Right atrium auricular region (tissue), 2 donors: ENCODE results near the gene OGFR. TPM values are rescaled to one million over a fixed set of nuclear protein-coding genes. Genes with fewer than 3 reads are reported as not detected.

Experiments used
- DNase-seq: peaks from one replicate; pipeline ENCODE4 v3.0.0-alpha.2; 2019; ENCODE audit warnings: low spot score
- H3K27ac ChIP-seq, 2 donors: fragments of 200-600 bp; sonication (generic); 1 replicate in 1 of 2; 2 replicates in 1 of 2; pipeline ENCODE4 v1.5.1; 2016 to 2019
- H3K27me3 ChIP-seq, 2 donors: fragments of 200-600 bp; sonication (generic); one replicate each; pipeline versions ENCODE4 v1.5.1 to v1.6.0; 2017 to 2019
- H3K36me3 ChIP-seq: fragments of 200-600 bp; sonication (generic); one replicate; pipeline ENCODE4 v1.5.1; 2016
- H3K4me1 ChIP-seq, 2 donors: fragments of 200-600 bp; sonication (generic); one replicate each; pipeline versions ENCODE4 v1.5.1 to v1.6.0; 2017 to 2019
- H3K4me3 ChIP-seq, 2 donors: fragments of 200-600 bp; sonication (generic); 1 replicate in 1 of 2; 2 replicates in 1 of 2; pipeline ENCODE4 v1.5.1; 2017 to 2019; ENCODE audit warnings: mild to moderate bottlenecking in 1 of 2, moderate library complexity in 1 of 2
- H3K9me3 ChIP-seq, 2 donors: fragments of 200-600 bp; sonication (generic); one replicate each; pipeline ENCODE4 v1.5.1; 2019
- CTCF ChIP-seq, 2 donors: fragments of 200-600 bp; sonication (generic); IDR thresholded peaks; one replicate each; pipeline ENCODE4 v1.5.1; 2019; ENCODE audit warnings: antibody characterized with exemption in 2 of 2
- total RNA-seq, 2 donors: library from RNA; depleted of rRNA; stranded (reverse); fragments of >200 nt; gene quantifications; one replicate each; pipeline ENCODE4 v1.1.0, GENCODE V29; 2016

Gene OGFR
- total RNA-seq, 2 donors from 2014 or later, result 17.3 to 31.2 TPM

GRCh38 chr20:62777528-62777830 lies 27.2 kb upstream of the OGFR start:
- Histone ChIP-seq H3K4me1 (no peaks in the 10 kb centered on the region), H3K36me3 (no peaks in the 10 kb centered on the region), H3K4me3 (no peak overlapping the region), H3K27ac (no peak overlapping the region), H3K9me3 (no peaks in the 10 kb centered on the region), H3K27me3 (no peaks in the 10 kb centered on the region)
- TF ChIP-seq CTCF (IDR thresholded peaks at IDR 0.05), result no peak
- DNase-seq, result no peak

- no peak for TF ChIP-seq CTCF (IDR thresholded peaks at IDR 0.05)
- H3K4me1 ChIP-seq, result no peaks in the 10 kb centered on the region
- no peaks in the 10 kb centered on the region for H3K36me3 ChIP-seq
- H3K27me3 ChIP-seq, result no peaks in the 10 kb centered on the region
- no peak for DNase-seq
- H3K4me3 ChIP-seq, result no peak overlapping the region
- H3K27ac ChIP-seq, result no peak overlapping the region
- H3K9me3 ChIP-seq, result no peaks in the 10 kb centered on the region
Observed at GRCh38 chr20:62778058-62778457, 26.6 kb upstream of the OGFR start.

GRCh38 chr20:62778601-62779416 lies 25.8 kb upstream of the OGFR start:
- Histone ChIP-seq H3K4me3 (no peak overlapping the region), H3K9me3 (no peaks in the 10 kb centered on the region), H3K36me3 (no peaks in the 10 kb centered on the region), H3K27ac (no peak overlapping the region), H3K27me3 (no peaks in the 10 kb centered on the region), H3K4me1 (no peaks in the 10 kb centered on the region)
- no peak for DNase-seq
- TF ChIP-seq CTCF (IDR thresholded peaks at IDR 0.05), result no peak

GRCh38 chr20:62779417-62779685 lies 25.3 kb upstream of the OGFR start:
- Histone ChIP-seq H3K4me1 (no peaks in the 10 kb centered on the region), H3K4me3 (no peak overlapping the region), H3K27ac (no peak overlapping the region), H3K36me3 (no peaks in the 10 kb centered on the region), H3K9me3 (no peaks in the 10 kb centered on the region), H3K27me3 (no peaks in the 10 kb centered on the region)
- no peak for DNase-seq
- no peak for TF ChIP-seq CTCF (IDR thresholded peaks at IDR 0.05)

- no peak overlapping the region for H3K27ac ChIP-seq
- no peak for DNase-seq
- no peak overlapping the region for H3K4me3 ChIP-seq
- H3K36me3 ChIP-seq, result no peaks in the 10 kb centered on the region
- TF ChIP-seq CTCF (IDR thresholded peaks at IDR 0.05), result no peak
- H3K9me3 ChIP-seq, result no peaks in the 10 kb centered on the region
- no peaks in the 10 kb centered on the region for H3K27me3 ChIP-seq
- H3K4me1 ChIP-seq, result no peaks in the 10 kb centered on the region
Observed at GRCh38 chr20:62780204-62780603, 24.4 kb upstream of the OGFR start.

- H3K36me3 ChIP-seq, result no peaks in the 10 kb centered on the region
- no peak overlapping the region for H3K27ac ChIP-seq
- no peaks in the 10 kb centered on the region for H3K9me3 ChIP-seq
- no peak for DNase-seq
- H3K27me3 ChIP-seq, result no peaks in the 10 kb centered on the region
- no peaks in the 10 kb centered on the region for H3K4me1 ChIP-seq
- TF ChIP-seq CTCF (IDR thresholded peaks at IDR 0.05), result no peak
- H3K4me3 ChIP-seq, result no peak overlapping the region
Observed at GRCh38 chr20:62780696-62781095, 23.9 kb upstream of the OGFR start.
